Neural cell (in vitro differentiated cells): ENCODE results near the gene CCDC7.

ENCODE experiments used
- CTCF ChIP-seq: fragments of 450-650 bp; IDR thresholded peaks from 2 replicates; pipeline ENCODE4 v1.5.1; 2014; ENCODE audit warnings: antibody characterized with exemption, mild to moderate bottlenecking, moderate library complexity; ENCODE audit not compliant: poor library complexity, severe bottlenecking
- EP300 ChIP-seq: fragments of 450-650 bp; conservative IDR thresholded peaks from 2 replicates; pipeline ENCODE4 v1.6.1; 2014; ENCODE audit warnings: antibody characterized with exemption, mild to moderate bottlenecking, moderate library complexity; ENCODE audit not compliant: poor library complexity, severe bottlenecking
- EZH2 ChIP-seq: fragments of 200-600, 300-800 bp; shearing (Covaris generic), sonication (generic); IDR thresholded peaks from 2 replicates; pipeline ENCODE4 v1.6.1; 2014; ENCODE audit warnings: antibody characterized with exemption, low read length, borderline replicate concordance, mild to moderate bottlenecking; ENCODE audit not compliant: insufficient read depth, poor library complexity, severe bottlenecking
- MXI1 ChIP-seq: fragments of 450-650 bp; conservative IDR thresholded peaks from 2 replicates; pipeline ENCODE4 v1.6.1; 2014; ENCODE audit warnings: antibody characterized with exemption, mild to moderate bottlenecking; ENCODE audit not compliant: poor library complexity, severe bottlenecking
- POLR2AphosphoS5 ChIP-seq: IDR thresholded peaks from 2 replicates; pipeline ENCODE4 v1.6.1; 2012
- RAD21 ChIP-seq: fragments of 450-650 bp; conservative IDR thresholded peaks from 2 replicates; pipeline ENCODE4 v1.6.1; 2014; ENCODE audit warnings: antibody characterized with exemption, mild to moderate bottlenecking, moderate library complexity
- REST ChIP-seq: IDR thresholded peaks from 2 replicates; pipeline ENCODE4 v1.6.1; 2012; ENCODE audit warnings: borderline replicate concordance
- TAF1 ChIP-seq: IDR thresholded peaks from 2 replicates; pipeline ENCODE4 v1.6.1; 2012; ENCODE audit warnings: low read depth

- no peak for TF ChIP-seq REST
- no peak for TF ChIP-seq TAF1
- TF ChIP-seq CTCF: no peak
- no peak for TF ChIP-seq POLR2AphosphoS5
- no peak for TF ChIP-seq RAD21
- no peak for TF ChIP-seq EP300
- TF ChIP-seq EZH2: no peak
- no peak for TF ChIP-seq MXI1
Observed at GRCh38 chr10:32477499-32477898, 31.6 kb downstream of the CCDC7 start.
